Dendritic cell treated with granulocyte-macrophage colony-stimulating factor and Interleukin-4, amounts not matched to agents 40 ng/mL and 50 ng/mL, for 4 days (primary cell): ENCODE data around the gene DDX5.
A peak's percentile ranks its signal among the peaks of the same experiment; 100 is the strongest.
"Not testable (repeated sequence)": the region's sequence is repeated elsewhere in the genome, so short reads cannot be mapped to it uniquely, and the experiment has no call there.

Experiments
- H3K27ac Mint-ChIP-seq: one replicate; pipeline ENCODE4 v1.8.0; 2022; ENCODE audit warnings: mild to moderate bottlenecking, mixed read lengths
- H3K27me3 Mint-ChIP-seq: one replicate; pipeline ENCODE4 v1.8.0; 2022; ENCODE audit warnings: mild to moderate bottlenecking, mixed read lengths
- H3K36me3 Mint-ChIP-seq: one replicate; pipeline ENCODE4 v1.8.0; 2022; ENCODE audit warnings: low read depth, mixed read lengths
- H3K4me1 Mint-ChIP-seq: one replicate; pipeline ENCODE4 v1.8.0; 2022; ENCODE audit warnings: low read depth, mixed read lengths
- H3K4me3 Mint-ChIP-seq: one replicate; pipeline ENCODE4 v1.8.0; 2022; ENCODE audit warnings: mild to moderate bottlenecking, moderate library complexity, mixed read lengths
- H3K9me3 Mint-ChIP-seq: one replicate; pipeline ENCODE4 v1.8.0; 2022; ENCODE audit warnings: mixed read lengths
- intact Hi-C: fragments of 100-400 bp; cut with micrococcal nuclease; formaldehyde crosslinking; loops from one replicate; pipeline ENCODE4 v1.15.0; 2022

DDX5 gene

GRCh38 chr17:64466019-64466735 is 39.9 kb downstream of the DDX5 start:
- H3K9me3 Mint-ChIP-seq, result no peaks in the 10 kb centered on the region
- no peak overlapping the region for H3K4me3 Mint-ChIP-seq
- peak overlapping the region; percentile 5 for H3K27ac Mint-ChIP-seq
- intact Hi-C loops, result no loop called here
- no peaks in the 10 kb centered on the region for H3K27me3 Mint-ChIP-seq
- peaks cover 100% of the 10 kb centered on the region for H3K36me3 Mint-ChIP-seq
- peaks cover 19% of the 10 kb centered on the region for H3K4me1 Mint-ChIP-seq

GRCh38 chr17:64461788-64462187 is 44.3 kb downstream of the DDX5 start:
- H3K4me3 Mint-ChIP-seq, result no peak overlapping the region
- H3K27me3 Mint-ChIP-seq, result no peaks in the 10 kb centered on the region
- peaks cover 94% of the 10 kb centered on the region for H3K36me3 Mint-ChIP-seq
- intact Hi-C loops, result no loop called here
- no peak overlapping the region for H3K27ac Mint-ChIP-seq
- H3K9me3 Mint-ChIP-seq, result no peaks in the 10 kb centered on the region
- peaks cover 37% of the 10 kb centered on the region for H3K4me1 Mint-ChIP-seq

GRCh38 chr17:64460955-64461354 is 45.1 kb downstream of the DDX5 start:
- H3K27me3 Mint-ChIP-seq, result no peaks in the 10 kb centered on the region
- H3K27ac Mint-ChIP-seq, result no peak overlapping the region
- no peaks in the 10 kb centered on the region for H3K9me3 Mint-ChIP-seq
- H3K4me1 Mint-ChIP-seq, result peaks cover 36% of the 10 kb centered on the region
- intact Hi-C loops, result no loop called here
- H3K4me3 Mint-ChIP-seq, result no peak overlapping the region
- H3K36me3 Mint-ChIP-seq, result peaks cover 92% of the 10 kb centered on the region

- intact Hi-C loops, H3K9me3 Mint-ChIP-seq, H3K27me3 Mint-ChIP-seq, H3K27ac Mint-ChIP-seq, H3K4me3 Mint-ChIP-seq: not testable (repeated sequence)
- H3K36me3 Mint-ChIP-seq, result peaks cover 91% of the 10 kb centered on the region
- H3K4me1 Mint-ChIP-seq, result peaks cover 40% of the 10 kb centered on the region
Observed at GRCh38 chr17:64459818-64460217, 46.3 kb downstream of the DDX5 start.

GRCh38 chr17:64459284-64459747 is 46.8 kb downstream of the DDX5 start:
- no peaks in the 10 kb centered on the region for H3K9me3 Mint-ChIP-seq
- peaks cover 45% of the 10 kb centered on the region for H3K4me1 Mint-ChIP-seq
- H3K27ac Mint-ChIP-seq, result peak overlapping the region; percentile 82
- H3K4me3 Mint-ChIP-seq, result no peak overlapping the region
- intact Hi-C loops, result no loop called here
- H3K36me3 Mint-ChIP-seq, result peaks cover 91% of the 10 kb centered on the region
- no peaks in the 10 kb centered on the region for H3K27me3 Mint-ChIP-seq

- intact Hi-C loops, result no loop called here
- H3K27ac Mint-ChIP-seq, result peak overlapping the region; percentile 82
- peaks cover 91% of the 10 kb centered on the region for H3K36me3 Mint-ChIP-seq
Observed at GRCh38 chr17:64458756-64459155, 47.3 kb downstream of the DDX5 start.

GRCh38 chr17:64457156-64457555 is 48.9 kb downstream of the DDX5 start:
- H3K36me3 Mint-ChIP-seq, result peaks cover 90% of the 10 kb centered on the region
- no peaks in the 10 kb centered on the region for H3K9me3 Mint-ChIP-seq
- peak overlapping the region; percentile 82 for H3K27ac Mint-ChIP-seq
- H3K4me1 Mint-ChIP-seq, result peaks cover 62% of the 10 kb centered on the region
- H3K27me3 Mint-ChIP-seq, result no peaks in the 10 kb centered on the region
- H3K4me3 Mint-ChIP-seq, result no peak overlapping the region
- intact Hi-C loops, result loop anchor here (2.0 kb wide), 1 partner anchor 36 kb away; no protein-coding TSS in a partner anchor

More at GRCh38 chr17:64458756-64459155, 47.3 kb downstream of the DDX5 start:
- Mint-ChIP-seq H3K27me3 (no peaks in the 10 kb centered on the region), H3K4me1 (peaks cover 51% of the 10 kb centered on the region), H3K4me3 (no peak overlapping the region), H3K9me3 (no peaks in the 10 kb centered on the region)

GRCh38 chr17:64455993-64456885 is 49.9 kb downstream of the DDX5 start:
- intact Hi-C loops, result loop anchor here (2.0 kb wide), 1 partner anchor 35 kb away; no protein-coding TSS in a partner anchor
- H3K9me3 Mint-ChIP-seq, result no peaks in the 10 kb centered on the region
- peaks cover 90% of the 10 kb centered on the region for H3K36me3 Mint-ChIP-seq
- H3K4me3 Mint-ChIP-seq, result peak overlapping the region; percentile 57
- H3K4me1 Mint-ChIP-seq, result peaks cover 66% of the 10 kb centered on the region
- H3K27me3 Mint-ChIP-seq, result no peaks in the 10 kb centered on the region
- H3K27ac Mint-ChIP-seq, result peak overlapping the region; percentile 82

GRCh38 chr17:64449545-64449944 is 56.5 kb downstream of the DDX5 start:
- intact Hi-C loops, result no loop called here
- peak overlapping the region; percentile 97 for H3K4me3 Mint-ChIP-seq
- peaks cover 73% of the 10 kb centered on the region for H3K4me1 Mint-ChIP-seq
- H3K27me3 Mint-ChIP-seq, result no peaks in the 10 kb centered on the region
- H3K36me3 Mint-ChIP-seq, result peaks cover 49% of the 10 kb centered on the region
- no peaks in the 10 kb centered on the region for H3K9me3 Mint-ChIP-seq
- H3K27ac Mint-ChIP-seq, result peak overlapping the region; percentile 97

- intact Hi-C loops, result no loop called here
- Mint-ChIP-seq H3K27me3 (no peaks in the 10 kb centered on the region), H3K4me3 (peak within 1 kb of the TSS; percentile 97), H3K27ac (peak within 1 kb of the TSS; percentile 97), H3K4me1 (peaks cover 72% of the 10 kb centered on the region), H3K36me3 (peaks cover 42% of the 10 kb centered on the region), H3K9me3 (no peaks in the 10 kb centered on the region)
Observed at GRCh38 chr17:64448665-64449512, 57.2 kb downstream of the DDX5 start, which contains the start of gene MILR1. Gene MILR1, plus strand, starts transcription at chr17:64449115. Its CDS starts 54 bp downstream, at chr17:64449169.
